ENCODE results near the gene GSTT2.

Gene GSTT2

DNA sequence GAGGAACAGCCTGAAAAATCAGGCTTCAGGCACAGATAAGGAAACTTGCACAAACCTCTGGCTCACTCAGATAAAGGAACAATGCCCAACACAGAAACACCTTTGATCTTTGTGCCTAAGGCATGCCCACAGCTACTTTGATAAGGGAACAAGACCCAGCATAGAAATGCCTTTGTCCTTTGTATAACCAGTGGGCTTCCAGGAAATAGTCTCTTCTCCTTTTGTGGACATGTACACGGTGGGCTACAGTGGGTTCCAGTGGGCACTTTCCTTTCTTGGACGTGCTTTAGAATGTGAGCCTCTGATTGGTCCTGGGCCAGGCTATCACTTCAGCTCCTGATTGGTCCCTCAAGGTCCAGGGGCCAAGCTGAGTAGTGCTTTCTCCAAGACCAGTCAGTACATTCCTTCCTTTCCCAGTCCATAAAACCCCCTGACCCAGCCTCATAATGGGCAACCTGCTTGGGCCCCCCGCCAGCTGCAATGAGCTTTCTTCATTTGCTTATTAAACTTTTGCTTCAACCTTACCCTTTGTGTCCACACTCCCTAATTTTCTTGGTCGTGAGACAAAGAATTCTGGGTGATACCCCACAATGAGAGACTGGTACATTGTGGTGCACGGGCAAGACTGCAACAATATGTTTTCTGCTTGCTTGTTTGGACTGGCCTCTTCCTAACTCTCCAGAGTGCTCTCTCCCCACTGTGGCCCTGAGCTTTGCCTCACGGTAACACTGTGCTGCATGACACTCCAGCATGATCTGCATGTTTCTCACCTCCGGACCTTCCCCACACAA lies 29.5 kb downstream of the GSTT2 start:
- no peak for DNase-seq

DNA sequence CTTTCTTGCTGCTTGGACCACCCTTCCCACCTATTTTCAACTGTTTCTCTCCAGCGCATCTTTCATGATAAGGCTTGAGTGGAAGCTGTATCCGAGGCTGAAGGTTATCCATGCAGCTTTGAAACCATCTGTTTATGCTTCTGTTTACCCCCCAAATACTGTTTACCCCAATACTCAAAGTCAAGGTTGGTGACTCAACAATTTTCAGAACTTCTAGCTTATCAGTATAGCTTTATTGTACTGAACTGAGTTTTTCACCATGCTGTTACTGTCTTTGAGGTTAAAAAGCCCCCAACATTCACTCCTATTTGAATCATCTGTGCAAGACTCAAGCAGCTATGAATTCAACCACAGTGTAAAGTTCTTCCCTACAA lies 30.1 kb downstream of the GSTT2 start:
- DNase-seq, result no peak

DNA sequence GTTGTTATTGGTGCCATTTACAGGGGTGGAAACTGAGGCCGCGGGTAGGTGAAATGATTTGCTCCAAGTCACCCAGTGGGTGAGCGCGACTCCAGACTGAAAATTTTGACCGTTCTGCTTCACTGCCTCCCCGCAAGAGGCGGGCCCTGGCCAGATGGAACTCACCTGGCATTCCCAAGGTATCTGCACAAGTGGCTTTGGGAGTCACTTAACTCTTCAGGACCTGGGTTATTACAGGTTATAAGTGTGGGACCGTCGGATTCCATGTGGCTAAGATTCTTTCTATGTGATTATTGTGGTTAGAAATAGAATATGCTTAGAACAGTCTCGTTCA lies 31.8 kb downstream of the GSTT2 start:
- DNase-seq, result peak in 1 of 2 experiments; percentile 1

DNA sequence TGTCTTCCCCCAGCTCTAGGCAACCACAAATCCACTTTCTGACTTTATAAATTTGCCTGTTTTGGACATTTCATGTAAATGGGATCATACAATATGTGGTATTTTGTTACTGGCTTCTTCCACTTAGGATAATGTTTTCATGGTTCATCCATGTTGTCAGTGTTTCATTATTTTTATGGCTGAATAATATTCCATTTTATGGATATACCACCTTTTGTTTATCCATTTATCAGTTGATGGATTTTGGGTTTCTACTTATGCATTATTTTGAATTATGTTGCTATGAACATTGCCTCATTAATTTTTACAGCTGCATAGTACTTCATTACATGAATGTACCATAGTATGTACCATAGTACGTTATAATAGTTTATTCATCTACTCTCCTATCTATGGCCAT lies 36.2 kb downstream of the GSTT2 start:
- no peak for DNase-seq

DNA sequence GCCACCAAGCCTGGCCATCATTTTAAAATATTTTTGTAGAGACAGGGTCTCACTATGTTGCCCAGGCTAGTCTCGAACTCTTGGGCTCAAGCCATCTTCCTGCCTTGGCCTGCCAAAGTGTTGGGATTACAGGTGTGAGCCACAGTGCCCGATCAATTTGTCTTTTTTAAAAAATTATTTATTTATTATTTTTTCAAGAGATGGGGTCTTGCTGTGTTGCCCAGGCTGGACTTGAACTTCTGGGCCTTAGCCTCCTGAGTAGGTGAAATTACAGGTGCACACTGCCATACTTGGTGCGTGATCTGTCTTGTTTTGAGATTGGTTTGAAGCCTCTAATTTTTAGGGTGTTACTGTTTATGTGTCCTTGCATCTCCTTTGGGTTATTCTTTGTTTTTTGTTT lies 41.4 kb downstream of the GSTT2 start:
- DNase-seq, result no peak

DNA sequence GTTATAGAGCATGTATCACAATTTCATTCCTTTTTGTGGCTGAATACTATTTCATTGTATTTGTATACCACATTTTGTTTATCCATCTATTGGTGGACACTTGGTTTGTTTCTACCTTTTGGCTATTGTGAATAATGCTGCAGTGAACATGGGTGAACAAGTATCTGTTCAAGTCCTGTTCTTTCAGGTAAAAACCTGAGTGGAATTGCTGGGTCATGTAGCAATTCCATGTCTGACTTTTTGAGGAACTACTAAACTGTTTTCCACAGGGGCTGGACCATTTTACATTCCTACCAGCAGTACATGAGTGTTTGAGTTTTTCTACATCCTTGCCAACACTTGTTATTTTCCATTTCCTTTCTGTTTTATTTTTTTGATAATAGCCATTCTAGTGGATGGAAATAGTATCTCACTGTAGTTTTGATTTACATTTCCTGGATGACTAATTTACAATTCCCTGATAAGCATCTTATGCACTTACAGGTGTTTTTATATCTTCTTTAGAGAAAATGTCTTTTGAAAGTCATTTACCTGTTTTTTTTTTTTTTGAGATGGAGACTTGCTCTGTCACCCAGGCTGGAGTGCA lies 43.4 kb downstream of the GSTT2 start:
- DNase-seq, result no peak

DNA sequence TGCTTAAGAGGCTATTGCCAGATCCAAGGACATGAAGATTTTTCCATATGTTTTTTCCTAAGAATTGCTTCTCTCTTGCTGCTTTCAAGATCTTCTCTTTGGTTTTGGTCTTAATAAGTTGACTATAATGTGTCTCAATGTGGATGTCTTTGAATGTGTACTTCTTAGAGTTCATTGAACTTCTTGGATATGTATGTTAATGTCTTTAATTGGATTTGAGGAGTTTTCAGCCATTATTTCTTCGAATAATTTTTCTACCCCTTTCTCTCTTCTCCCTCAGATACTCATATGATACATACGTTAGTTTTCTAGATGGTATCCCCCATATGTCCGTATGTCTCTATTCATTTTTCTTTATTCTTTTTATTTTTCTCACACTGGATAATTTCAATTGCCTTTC lies 44.4 kb downstream of the GSTT2 start:
- DNase-seq, result no peak

DNA sequence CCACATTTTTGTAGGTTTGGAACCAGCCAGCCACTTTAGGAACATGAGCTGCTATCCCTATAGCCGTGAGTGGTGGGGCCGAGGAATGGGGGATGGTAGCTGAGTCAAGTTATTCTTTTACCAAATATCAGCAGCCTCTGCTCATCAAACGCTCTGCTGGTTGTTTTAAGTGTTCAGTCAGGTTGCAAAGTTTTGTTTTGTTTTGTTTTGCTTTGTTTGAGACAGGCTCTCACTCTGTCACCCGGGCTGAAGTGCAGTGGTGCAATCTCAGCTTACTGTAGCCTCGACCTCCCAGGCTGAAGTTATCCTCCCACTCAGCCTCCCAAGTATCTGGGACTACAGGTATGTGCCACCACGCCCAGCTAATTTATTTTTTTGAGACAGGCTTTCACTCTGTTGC lies 45.5 kb downstream of the GSTT2 start:
- no peak for DNase-seq

DNA sequence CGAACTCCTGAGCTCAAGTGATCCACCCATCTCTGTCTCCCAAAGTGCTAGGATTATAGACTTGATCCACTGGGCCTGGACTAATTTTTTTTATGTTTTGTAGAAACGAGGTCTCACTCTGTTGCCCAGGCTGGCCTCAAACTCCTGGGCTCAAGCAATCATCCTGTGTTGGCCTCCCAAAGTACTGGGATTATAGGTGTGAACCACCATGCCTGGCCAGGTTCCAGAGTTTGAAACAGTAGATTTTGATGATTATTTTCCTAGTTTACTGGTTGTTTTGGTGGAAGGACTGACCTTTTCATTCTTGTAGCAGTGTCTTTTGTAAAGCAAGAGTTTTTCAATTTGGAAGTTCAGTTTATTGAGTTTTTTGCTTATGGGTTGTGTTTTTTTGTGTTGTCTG lies 46.1 kb downstream of the GSTT2 start:
- no peak for DNase-seq

DNA sequence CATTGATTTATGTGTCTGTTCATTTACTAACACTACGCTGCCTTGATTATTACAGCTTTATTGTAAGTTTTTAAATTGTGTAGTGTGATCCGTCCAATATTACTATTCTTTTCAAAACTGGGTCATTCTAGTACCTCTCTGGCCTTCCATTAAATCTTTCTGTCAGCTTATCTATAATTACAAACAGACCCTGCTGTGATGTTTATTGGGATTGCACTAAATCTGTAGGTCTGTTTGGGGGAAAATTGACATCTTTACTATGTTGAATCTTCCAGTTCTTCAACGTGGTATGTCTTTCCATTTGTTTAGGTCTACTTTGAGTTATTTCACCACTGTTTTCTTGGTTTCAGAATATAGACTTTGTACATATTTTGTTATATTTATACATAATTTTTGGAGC lies 46.8 kb downstream of the GSTT2 start:
- DNase-seq, result no peak

DNA sequence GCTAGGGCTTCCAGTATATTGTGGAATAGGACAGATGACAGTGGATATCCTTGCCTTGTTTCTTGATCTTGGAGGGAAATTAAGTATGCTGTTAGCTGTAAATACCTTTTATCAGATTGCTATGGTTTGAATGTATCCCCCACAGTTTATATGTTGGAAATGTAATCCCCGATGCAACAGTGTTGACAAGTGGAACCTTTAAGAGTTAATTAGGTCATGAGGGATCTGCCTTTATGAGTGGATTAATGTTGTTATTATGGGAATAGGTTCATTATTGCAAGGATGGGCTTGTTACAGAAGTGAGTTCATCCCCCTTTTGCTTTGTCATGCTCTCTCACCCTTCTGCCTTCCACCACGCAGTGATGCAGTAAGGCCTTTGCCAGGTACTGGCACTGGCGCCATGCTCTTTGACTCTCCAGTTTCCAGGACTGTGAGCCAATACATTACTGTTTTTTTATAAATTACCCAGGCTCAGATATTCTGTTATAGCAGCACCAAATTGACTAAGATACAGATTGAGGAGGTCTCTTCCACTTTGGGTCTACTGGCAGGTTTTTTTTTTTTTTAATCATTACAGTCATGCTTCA lies 47.5 kb downstream of the GSTT2 start:
- DNase-seq, result no peak

DNA sequence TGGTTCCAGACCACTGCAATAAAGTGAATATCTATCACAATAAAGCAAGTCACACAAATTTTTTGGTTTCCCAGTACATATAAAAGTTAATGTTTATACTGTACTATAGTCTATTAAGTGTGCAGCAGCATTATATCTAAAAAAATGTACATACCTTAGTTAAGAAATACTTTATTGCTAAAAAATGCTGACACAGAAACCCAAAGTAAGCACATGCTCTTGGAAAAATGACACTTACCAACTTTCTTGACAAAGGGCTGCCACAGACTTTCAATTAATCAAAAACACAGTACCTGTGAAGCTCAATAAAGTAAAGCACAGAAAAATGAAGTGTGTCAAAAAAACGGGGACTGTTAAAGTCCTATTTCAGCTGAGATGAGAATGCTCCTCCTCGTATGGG lies 48.1 kb downstream of the GSTT2 start:
- DNase-seq, result no peak

DNA sequence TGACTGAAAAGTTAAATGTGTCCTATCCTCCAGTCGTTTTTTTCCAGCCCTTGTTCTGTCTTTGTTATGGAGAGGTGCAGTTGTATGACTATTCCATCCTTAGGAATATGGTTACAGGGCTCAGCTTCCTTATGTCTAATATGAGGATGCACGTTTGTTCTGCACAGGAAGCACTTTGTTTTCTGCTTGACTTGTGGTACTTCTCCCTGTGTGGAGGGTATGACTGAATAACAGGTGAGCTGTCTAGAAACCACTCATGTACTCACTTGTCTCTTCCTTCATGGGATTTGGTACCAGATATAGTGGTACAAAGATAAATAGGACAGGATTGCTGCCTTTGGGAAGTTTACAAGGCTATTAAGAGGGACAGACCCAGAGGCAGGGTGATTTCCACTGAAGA lies 48.6 kb downstream of the GSTT2 start:
- DNase-seq, result no peak

DNA sequence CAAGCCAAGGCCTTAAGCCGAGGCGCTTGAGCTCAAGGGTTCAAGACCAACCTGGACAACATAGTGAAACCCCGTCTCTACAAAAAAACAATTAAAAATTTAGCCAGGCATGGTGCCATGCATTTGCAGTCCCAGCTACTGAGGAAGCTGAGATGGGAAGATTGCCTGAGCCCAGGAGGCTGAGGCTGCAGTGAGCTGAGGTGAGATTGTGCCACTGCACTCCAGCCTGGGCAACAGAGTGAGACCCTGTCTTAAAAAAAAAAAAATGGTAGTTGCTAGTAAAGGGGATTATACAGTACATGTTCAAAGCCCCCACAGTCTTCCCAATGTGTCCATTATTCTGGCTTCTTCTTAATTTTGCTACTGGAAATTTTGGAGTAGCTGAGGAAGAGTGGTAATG lies 49.4 kb downstream of the GSTT2 start:
- DNase-seq, result no peak

DNA sequence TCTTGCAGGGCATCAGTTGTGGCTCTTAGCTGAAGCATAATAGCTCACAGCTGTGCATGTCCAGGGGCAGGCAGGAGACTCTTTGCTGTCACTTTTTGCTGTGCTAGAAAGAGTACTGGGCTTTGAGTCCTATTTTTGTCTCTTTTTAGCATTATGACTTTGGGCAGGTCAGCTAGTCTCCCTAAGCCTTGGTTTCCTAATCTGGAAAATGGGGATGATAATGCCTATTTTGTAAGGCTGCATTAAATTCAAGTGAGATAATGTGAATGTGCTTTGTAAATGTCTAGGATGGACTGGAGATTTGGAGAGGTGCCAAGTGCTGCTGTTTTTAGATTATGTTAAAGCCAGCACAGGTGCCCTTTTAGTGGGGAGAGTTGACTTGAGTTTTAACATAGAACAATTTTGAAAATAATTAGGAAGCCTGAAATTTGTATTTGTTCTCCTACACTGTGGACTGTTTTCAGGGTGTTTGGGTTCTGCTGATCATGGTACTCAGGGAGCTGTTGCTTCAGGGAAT lies 50.3 kb downstream of the GSTT2 start:
- DNase-seq, result no peak

All from NCI-H187 (cell line).